A673 (cell line): ENCODE data around the gene MATN1. TPM values are rescaled to one million over a fixed set of nuclear protein-coding genes. Genes with fewer than 3 reads are reported as not detected.

Source experiments
- BruUV-seq: library from RNA; stranded (reverse); fragments of 400-500 nt; replicated peaks from 2 replicates; lab custom pipeline; 2021; lab: Mats Ljungman, UMichigan
- CTCF ChIA-PET: fragments of 300-600 bp; sonication (Branson Sonifier 250); formaldehyde crosslinking; loops from one replicate; lab custom pipeline; 2022; ENCODE audit warnings: antibody characterized with exemption; lab: Charles Lee
- POLR2A ChIA-PET: fragments of 300-600 bp; sonication (Branson Sonifier 250); formaldehyde crosslinking; loops from one replicate; lab custom pipeline; 2022; ENCODE audit warnings: antibody characterized with exemption; ENCODE audit not compliant: low non-redundant PET; lab: Charles Lee
- DNase-seq: peaks from one replicate; pipeline ENCODE4 v3.0.0-alpha.2; 2015; ENCODE audit warnings: low spot score
- H3K27ac ChIP-seq: fragments of 200-600 bp; sonication (generic); 2 replicates; pipeline ENCODE4 v1.5.1; 2016; ENCODE audit warnings: mixed run types, low read depth, mild to moderate bottlenecking, mixed read lengths, antibody characterized with exemption, low read length; ENCODE audit not compliant: poor library complexity, severe bottlenecking
- H3K27me3 ChIP-seq: fragments of 200-600 bp; sonication (generic); replicated peaks from 2 replicates; pipeline ENCODE4 v1.6.1; 2017; ENCODE audit warnings: mixed run types, low read depth, mild to moderate bottlenecking, mixed read lengths, antibody characterized with exemption, low read length; ENCODE audit not compliant: insufficient read depth, poor library complexity
- H3K36me3 ChIP-seq: fragments of 200-600 bp; sonication (generic); 2 replicates; pipeline ENCODE4 v1.6.1; 2016; ENCODE audit warnings: mixed run types, mild to moderate bottlenecking, mixed read lengths, antibody characterized with exemption, low read length; ENCODE audit not compliant: insufficient read depth, poor library complexity, severe bottlenecking
- H3K4me1 ChIP-seq: fragments of 200-600 bp; sonication (generic); 2 replicates; pipeline ENCODE4 v1.6.1; 2017; ENCODE audit warnings: mixed run types, mild to moderate bottlenecking, mixed read lengths, antibody characterized with exemption, low read length; ENCODE audit not compliant: insufficient read depth, poor library complexity, severe bottlenecking
- H3K4me3 ChIP-seq: fragments of 200-600 bp; sonication (generic); 2 replicates; pipeline ENCODE4 v1.5.1; 2016; ENCODE audit warnings: low read depth, mixed run types, mild to moderate bottlenecking, mixed read lengths, low read length; ENCODE audit not compliant: poor library complexity, severe bottlenecking
- H3K9me3 ChIP-seq: fragments of 200-600 bp; sonication (generic); 2 replicates; pipeline ENCODE4 v1.6.1; 2016; ENCODE audit warnings: mixed run types, low read depth, mild to moderate bottlenecking, mixed read lengths, antibody characterized with exemption, low read length; ENCODE audit not compliant: poor library complexity, severe bottlenecking
- EZH2 ChIP-seq: fragments of 200-600 bp; sonication (generic); IDR thresholded peaks from 2 replicates; pipeline ENCODE4 v1.6.1; 2017; ENCODE audit warnings: borderline replicate concordance, low read depth, mild to moderate bottlenecking, mixed read lengths, antibody characterized with exemption, low read length; ENCODE audit not compliant: poor library complexity, severe bottlenecking
- intact Hi-C: fragments of 100-400 bp; cut with micrococcal nuclease; formaldehyde crosslinking; loops from one replicate; pipeline ENCODE4 v1.10.0; 2022; ENCODE audit not compliant: unreplicated experiment
- total RNA-seq: library from RNA; stranded (reverse); gene quantifications from 2 replicates; pipeline ENCODE4 v1.2.3, GENCODE V29; 2021
- TF ChIP-seq, protein P1 (sequence below): fragments of 300-800, 200-600 bp; sonication (generic); conservative IDR thresholded peaks from 2 replicates; pipeline ENCODE4 v1.5.1; 2017; ENCODE audit warnings: low read depth, mild to moderate bottlenecking, antibody characterized with exemption, low read length, moderate library complexity, mixed read lengths

MATN1 gene
- total RNA-seq, 1 experiment from 2014 or later: not detected

DNA sequence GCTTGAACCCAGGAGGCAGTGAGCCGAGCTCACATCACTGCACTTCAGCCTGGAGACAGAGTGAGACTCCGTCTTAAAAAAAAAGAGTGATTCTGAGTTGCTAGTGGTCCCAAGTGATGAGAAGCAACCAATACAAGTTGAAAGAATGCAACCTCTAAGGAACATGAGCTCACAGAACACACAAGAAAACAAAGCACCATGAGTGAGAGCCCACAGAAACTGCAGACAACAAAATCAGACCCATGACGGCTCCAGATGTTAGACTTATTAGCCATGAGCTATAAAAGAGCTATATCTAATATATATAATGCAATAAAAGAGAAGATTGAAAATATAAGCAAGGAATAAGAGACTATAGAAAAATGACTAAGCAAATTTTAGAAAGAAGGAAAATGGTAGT lies 50.0 kb downstream of the MATN1 start:
- Histone ChIP-seq H3K27me3 (no peaks in the 10 kb centered on the region), H3K27ac (no peak overlapping the region), H3K36me3 (no peaks in the 10 kb centered on the region), H3K4me3 (no peak overlapping the region), H3K9me3 (peaks cover 2% of the 10 kb centered on the region), H3K4me1 (no peaks in the 10 kb centered on the region)
- BruUV-seq: no TSS peak
- TF ChIP-seq EZH2: no peak
- TF ChIP-seq, protein P1, sequence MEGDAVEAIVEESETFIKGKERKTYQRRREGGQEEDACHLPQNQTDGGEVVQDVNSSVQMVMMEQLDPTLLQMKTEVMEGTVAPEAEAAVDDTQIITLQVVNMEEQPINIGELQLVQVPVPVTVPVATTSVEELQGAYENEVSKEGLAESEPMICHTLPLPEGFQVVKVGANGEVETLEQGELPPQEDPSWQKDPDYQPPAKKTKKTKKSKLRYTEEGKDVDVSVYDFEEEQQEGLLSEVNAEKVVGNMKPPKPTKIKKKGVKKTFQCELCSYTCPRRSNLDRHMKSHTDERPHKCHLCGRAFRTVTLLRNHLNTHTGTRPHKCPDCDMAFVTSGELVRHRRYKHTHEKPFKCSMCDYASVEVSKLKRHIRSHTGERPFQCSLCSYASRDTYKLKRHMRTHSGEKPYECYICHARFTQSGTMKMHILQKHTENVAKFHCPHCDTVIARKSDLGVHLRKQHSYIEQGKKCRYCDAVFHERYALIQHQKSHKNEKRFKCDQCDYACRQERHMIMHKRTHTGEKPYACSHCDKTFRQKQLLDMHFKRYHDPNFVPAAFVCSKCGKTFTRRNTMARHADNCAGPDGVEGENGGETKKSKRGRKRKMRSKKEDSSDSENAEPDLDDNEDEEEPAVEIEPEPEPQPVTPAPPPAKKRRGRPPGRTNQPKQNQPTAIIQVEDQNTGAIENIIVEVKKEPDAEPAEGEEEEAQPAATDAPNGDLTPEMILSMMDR: no peak
- CTCF ChIA-PET: no interaction called here
- intact Hi-C loops: no loop called here
- POLR2A ChIA-PET: no interaction called here
- DNase-seq: no peak

- no peak for TF ChIP-seq EZH2
- TF ChIP-seq, protein P1: no peak
Observed at GRCh38 chr1:30672661-30673060, 50.7 kb downstream of the MATN1 start.

DNA sequence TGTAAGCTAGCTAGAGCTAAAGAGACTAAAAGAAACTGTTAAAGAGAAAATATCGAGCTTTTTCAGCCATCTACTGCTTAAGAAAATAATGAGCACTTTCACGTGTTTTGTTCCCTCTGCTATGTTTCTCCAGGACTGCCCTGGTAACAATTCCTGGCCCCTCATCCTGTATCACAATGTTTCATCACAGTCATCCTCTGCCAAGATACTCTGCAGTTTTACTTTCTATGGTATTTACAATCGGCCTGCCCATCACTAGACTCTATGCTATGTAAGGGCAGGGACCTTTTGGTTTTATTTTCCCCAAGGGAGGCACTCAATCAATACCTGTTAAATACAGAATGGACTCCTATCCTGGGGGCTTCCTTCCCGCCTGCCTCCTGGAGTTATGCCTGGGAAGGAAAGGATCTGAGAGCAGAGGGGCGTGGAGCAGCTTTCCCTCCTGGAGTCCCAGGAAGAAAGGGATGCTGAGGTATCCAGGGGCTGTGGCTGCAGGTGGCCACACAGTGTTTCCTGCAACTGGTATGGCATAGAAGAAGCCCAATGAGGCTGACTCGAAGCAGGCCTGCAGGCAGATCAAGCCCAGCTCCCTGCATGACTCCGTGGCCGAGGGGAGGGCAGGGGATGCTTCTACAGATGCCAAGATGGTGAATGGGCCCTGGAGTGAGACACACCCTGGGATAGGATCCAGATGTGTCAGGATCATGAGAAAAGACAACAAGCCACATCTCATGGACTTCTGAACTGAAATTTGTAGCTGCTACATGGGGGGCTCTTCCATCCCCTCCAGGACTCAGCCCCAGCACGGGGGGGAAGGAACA lies 52.9 kb downstream of the MATN1 start:
- no TSS peak for BruUV-seq
- Histone ChIP-seq H3K4me1 (no peaks in the 10 kb centered on the region), H3K36me3 (no peaks in the 10 kb centered on the region), H3K4me3 (no peak overlapping the region), H3K27me3 (no peaks in the 10 kb centered on the region), H3K9me3 (peaks cover 2% of the 10 kb centered on the region), H3K27ac (no peak overlapping the region)
- ChIA-PET CTCF (no interaction called here), POLR2A (no interaction called here)
- intact Hi-C loops: no loop called here
- DNase-seq: no peak
- no peak for TF ChIP-seq EZH2
- TF ChIP-seq, protein P1: no peak

More at GRCh38 chr1:30672661-30673060, 50.7 kb downstream of the MATN1 start:
- ChIA-PET POLR2A (no interaction called here), CTCF (no interaction called here)
- intact Hi-C loops: no loop called here
- H3K36me3 ChIP-seq: no peaks in the 10 kb centered on the region
- peaks cover 2% of the 10 kb centered on the region for H3K9me3 ChIP-seq
- H3K27ac ChIP-seq: no peak overlapping the region
- no TSS peak for BruUV-seq
- H3K4me1 ChIP-seq: no peaks in the 10 kb centered on the region
- no peaks in the 10 kb centered on the region for H3K27me3 ChIP-seq
- H3K4me3 ChIP-seq: no peak overlapping the region
- no peak for DNase-seq
